Osteoblast (primary cell): ENCODE measurements around the gene ATP5F1E. TPM values are rescaled to one million over a fixed set of nuclear protein-coding genes. Genes with fewer than 3 reads are reported as not detected.

Experiments
- DNase-seq: peaks from one replicate; pipeline ENCODE4 v3.0.0; 2011; ENCODE audit warnings: low spot score, mixed read lengths; ENCODE audit not compliant: insufficient read length; ENCODE audit errors: missing footprints
- H2AFZ ChIP-seq: 2 replicates; pipeline ENCODE4 v1.6.0; 2011; ENCODE audit warnings: mild to moderate bottlenecking, low read length
- H3K27ac ChIP-seq: 2 replicates; pipeline ENCODE4 v1.5.1; 2011; ENCODE audit warnings: mild to moderate bottlenecking, low read depth, low read length, moderate library complexity
- H3K27me3 ChIP-seq: 2 replicates; pipeline ENCODE4 v1.6.0; 2012; ENCODE audit warnings: mild to moderate bottlenecking, control low read depth, inconsistent platforms, low read length, moderate library complexity; ENCODE audit not compliant: insufficient read depth
- H3K36me3 ChIP-seq: 2 replicates; pipeline ENCODE4 v1.5.1; 2011; ENCODE audit warnings: mild to moderate bottlenecking, low read length, control low read depth, moderate library complexity; ENCODE audit not compliant: insufficient read depth
- H3K4me1 ChIP-seq: 2 replicates; pipeline ENCODE4 v1.5.1; 2011; ENCODE audit warnings: mild to moderate bottlenecking, low read length, control low read depth, moderate library complexity; ENCODE audit not compliant: insufficient read depth
- H3K4me2 ChIP-seq: 2 replicates; pipeline ENCODE4 v1.6.0; 2011; ENCODE audit warnings: mild to moderate bottlenecking, low read length; ENCODE audit not compliant: insufficient read depth
- H3K4me3 ChIP-seq: fragments of 200-600 bp; sonication (generic); 3 replicates; pipeline ENCODE4 v1.5.1; 2012; ENCODE audit warnings: mild to moderate bottlenecking, low read length, inconsistent platforms; ENCODE audit not compliant: insufficient read depth
- H3K79me2 ChIP-seq: 2 replicates; pipeline ENCODE4 v1.6.0; 2012; ENCODE audit warnings: mild to moderate bottlenecking, low read length, control low read depth, inconsistent platforms; ENCODE audit not compliant: insufficient read depth
- H3K9me3 ChIP-seq: 2 replicates; pipeline ENCODE4 v1.5.1; 2011; ENCODE audit warnings: low read depth, low read length, control low read depth
- H4K20me1 ChIP-seq: 2 replicates; pipeline ENCODE4 v1.6.0; 2012; ENCODE audit warnings: mild to moderate bottlenecking, low read length, control low read depth; ENCODE audit not compliant: insufficient read depth
- CTCF ChIP-seq: IDR thresholded peaks from 2 replicates; pipeline ENCODE4 v1.5.1; 2011; ENCODE audit warnings: mild to moderate bottlenecking, low read depth, low read length, moderate library complexity; ENCODE audit errors: extremely low read depth
- total RNA-seq: library from RNA; depleted of rRNA; stranded (reverse); fragments of >200 nt; gene quantifications from 2 replicates; pipeline ENCODE4 v1.2.3, GENCODE V29; 2012

ATP5F1E gene
- total RNA-seq, 1 donor: 19.5 TPM

- peaks cover 7% of the 10 kb centered on the region for H3K36me3 ChIP-seq
- no peak within 1 kb of the TSS for H3K4me2 ChIP-seq
- no peaks in the 10 kb centered on the region for H3K27me3 ChIP-seq
- H3K4me3 ChIP-seq: no peak within 1 kb of the TSS
- no peak for DNase-seq
- H2AFZ ChIP-seq: no peak within 1 kb of the TSS
- no peaks in the 10 kb centered on the region for H3K9me3 ChIP-seq
- H3K79me2 ChIP-seq: peaks cover 9% of the 10 kb centered on the region
- H4K20me1 ChIP-seq: no peaks in the 10 kb centered on the region
- peaks cover 17% of the 10 kb centered on the region for H3K4me1 ChIP-seq
- no peak within 1 kb of the TSS for H3K27ac ChIP-seq
- no peak for TF ChIP-seq CTCF
Measured at GRCh38 chr20:59019217-59019616, 12.9 kb downstream of the ATP5F1E start, which contains the start of gene TUBB1. Gene TUBB1 (plus strand): TSS chr20:59019429. CDS start chr20:59019523, 94 bp downstream.

- peaks cover 5% of the 10 kb centered on the region for H3K79me2 ChIP-seq
- no peak for TF ChIP-seq CTCF
- H3K4me2 ChIP-seq: no peak overlapping the region
- no peaks in the 10 kb centered on the region for H3K27me3 ChIP-seq
- H3K27ac ChIP-seq: no peak overlapping the region
- no peaks in the 10 kb centered on the region for H4K20me1 ChIP-seq
- H3K4me3 ChIP-seq: no peak overlapping the region
- DNase-seq: no peak
- no peaks in the 10 kb centered on the region for H3K9me3 ChIP-seq
- no peak overlapping the region for H2AFZ ChIP-seq
- peaks cover 5% of the 10 kb centered on the region for H3K36me3 ChIP-seq
- H3K4me1 ChIP-seq: peaks cover 21% of the 10 kb centered on the region
Measured at GRCh38 chr20:59018817-59019216, 13.3 kb downstream of the ATP5F1E start.

GRCh38 chr20:59017493-59018231, 14.5 kb downstream of the ATP5F1E start:
- Histone ChIP-seq H2AFZ (no peak overlapping the region), H3K4me3 (no peak overlapping the region), H3K79me2 (no peaks in the 10 kb centered on the region), H3K36me3 (no peaks in the 10 kb centered on the region), H3K4me2 (no peak overlapping the region), H3K4me1 (peaks cover 23% of the 10 kb centered on the region), H3K27ac (no peak overlapping the region), H3K9me3 (no peaks in the 10 kb centered on the region), H4K20me1 (no peaks in the 10 kb centered on the region), H3K27me3 (no peaks in the 10 kb centered on the region)
- DNase-seq: no peak
- TF ChIP-seq CTCF: no peak

- Histone ChIP-seq H3K9me3 (no peaks in the 10 kb centered on the region), H2AFZ (no peak overlapping the region), H3K4me2 (no peak overlapping the region), H3K27ac (no peak overlapping the region), H3K4me1 (peaks cover 23% of the 10 kb centered on the region), H3K4me3 (no peak overlapping the region), H3K79me2 (no peaks in the 10 kb centered on the region), H3K36me3 (no peaks in the 10 kb centered on the region), H4K20me1 (no peaks in the 10 kb centered on the region), H3K27me3 (no peaks in the 10 kb centered on the region)
- no peak for TF ChIP-seq CTCF
- no peak for DNase-seq
Measured at GRCh38 chr20:59016795-59017492, 15.2 kb downstream of the ATP5F1E start.
